Liver (tissue), 9 donors: ENCODE results near the gene ANKRD9. TPM values are rescaled to one million over a fixed set of nuclear protein-coding genes. Genes with fewer than 3 reads are reported as not detected.

Experiments used
- DNase-seq: peaks from one replicate; pipeline ENCODE4 v3.0.0-alpha.2; 2017; ENCODE audit warnings: low spot score
- H3K27ac ChIP-seq, 2 donors: one replicate each; pipeline ENCODE4 v1.7.0; 2013; ENCODE audit warnings: inconsistent platforms in 2 of 2, low read length in 2 of 2, control low read depth in 1 of 2, low read depth in 1 of 2, mild to moderate bottlenecking in 1 of 2
- H3K27me3 ChIP-seq, 4 donors: one replicate each; pipeline versions ENCODE4 v1.6.1 to v1.7.0; 2013; ENCODE audit warnings: low read length in 3 of 4, inconsistent platforms in 1 of 4, mild to moderate bottlenecking in 1 of 4, moderate library complexity in 1 of 4; ENCODE audit not compliant: control insufficient read depth in 4 of 4, insufficient read depth in 4 of 4
- H3K36me3 ChIP-seq, 4 donors: one replicate each; pipeline versions ENCODE4 v1.6.1 to v1.7.0; 2013; ENCODE audit warnings: low read length in 3 of 4, mild to moderate bottlenecking in 3 of 4, low read depth in 1 of 4, moderate library complexity in 1 of 4; ENCODE audit not compliant: control insufficient read depth in 4 of 4, insufficient read depth in 3 of 4
- H3K4me1 ChIP-seq, 4 donors: one replicate each; pipeline versions ENCODE4 v1.6.1 to v1.7.0; 2013; ENCODE audit warnings: low read length in 3 of 4, mild to moderate bottlenecking in 3 of 4, moderate library complexity in 1 of 4; ENCODE audit not compliant: control insufficient read depth in 4 of 4, insufficient read depth in 4 of 4
- H3K4me3 ChIP-seq, 3 donors: one replicate each; pipeline versions ENCODE4 v1.6.1 to v1.7.0; 2013; ENCODE audit warnings: low read length in 3 of 3, control low read depth in 1 of 3, low read depth in 1 of 3, mild to moderate bottlenecking in 1 of 3
- H3K9ac ChIP-seq, 2 donors: one replicate each; pipeline ENCODE4 v1.7.0; 2013; ENCODE audit warnings: low read length in 2 of 2, mild to moderate bottlenecking in 2 of 2, moderate library complexity in 2 of 2, control low read depth in 1 of 2, low read depth in 1 of 2
- H3K9me3 ChIP-seq, 4 donors: one replicate each; pipeline versions ENCODE4 v1.6.1 to v1.7.0; 2013; ENCODE audit warnings: low read length in 3 of 4; ENCODE audit not compliant: control insufficient read depth in 4 of 4
- EGR1 ChIP-seq, 2 donors: IDR thresholded peaks; 2 replicates each; pipeline ENCODE4 v1.6.1; 2016 to 2018; ENCODE audit warnings: antibody characterized with exemption in 2 of 2, low read depth in 2 of 2
- FOXA1 ChIP-seq: IDR thresholded peaks from 2 replicates; pipeline ENCODE4 v1.6.1; 2016; ENCODE audit warnings: antibody characterized with exemption
- FOXA2 ChIP-seq: IDR thresholded peaks from 2 replicates; pipeline ENCODE4 v1.6.1; 2016; ENCODE audit warnings: antibody characterized with exemption
- GABPA ChIP-seq, 2 donors: IDR thresholded peaks in 1 of 2; conservative IDR thresholded peaks in 1 of 2; 2 replicates each; pipeline ENCODE4 v1.6.1; 2016; ENCODE audit warnings: antibody characterized with exemption in 2 of 2, mild to moderate bottlenecking in 1 of 2, moderate library complexity in 1 of 2
- HNF4A ChIP-seq, 2 donors: conservative IDR thresholded peaks; 2 replicates each; pipeline ENCODE4 v1.6.1; 2016; ENCODE audit warnings: antibody characterized with exemption in 2 of 2, mild to moderate bottlenecking in 2 of 2
- HNF4G ChIP-seq: IDR thresholded peaks from 2 replicates; pipeline ENCODE4 v1.6.1; 2016; ENCODE audit warnings: antibody characterized with exemption
- JUND ChIP-seq, 2 donors: IDR thresholded peaks; 2 replicates each; pipeline ENCODE4 v1.6.1; 2016; ENCODE audit warnings: antibody characterized with exemption in 2 of 2
- NR2F2 ChIP-seq: IDR thresholded peaks from 2 replicates; pipeline ENCODE4 v1.6.1; 2016; ENCODE audit warnings: antibody characterized with exemption
- RAD21 ChIP-seq, 2 donors: IDR thresholded peaks; 2 replicates each; pipeline ENCODE4 v1.6.1; 2016; ENCODE audit warnings: antibody characterized with exemption in 2 of 2, mild to moderate bottlenecking in 2 of 2
- RXRA ChIP-seq, 2 donors: IDR thresholded peaks; 2 replicates each; pipeline ENCODE4 v1.6.1; 2017 to 2018; ENCODE audit warnings: antibody characterized with exemption in 2 of 2, mild to moderate bottlenecking in 1 of 2
- SP1 ChIP-seq: IDR thresholded peaks from 2 replicates; pipeline ENCODE4 v1.6.1; 2018; ENCODE audit warnings: antibody characterized with exemption, mild to moderate bottlenecking
- TAF1 ChIP-seq: conservative IDR thresholded peaks from 2 replicates; pipeline ENCODE4 v1.6.1; 2016; ENCODE audit warnings: antibody characterized with exemption, mild to moderate bottlenecking
- YY1 ChIP-seq: IDR thresholded peaks from 2 replicates; pipeline ENCODE4 v1.6.1; 2016; ENCODE audit warnings: antibody characterized with exemption, mild to moderate bottlenecking
- WGBS: extraction: QIAGEN DNeasy Blood & Tissue Kit; methylation state at CpG from one replicate; pipeline ENCODE4 v1.1.7; 2013; 5-methylcytosine and 5-hydroxymethylcytosine counted together
- polyA plus RNA-seq, 2 donors: library from polyadenylated mRNA; stranded (reverse) in 1 of 2; unstranded in 1 of 2; fragments of 200-250 nt in 1 of 2; fragments of >200 nt in 1 of 2; fragmentation: Nextera tagmentation in 1 of 2; extraction: Ambion mirVana in 1 of 2; gene quantifications; one replicate each; pipeline versions ENCODE4 v1.2.1 to v1.2.3, GENCODE V29; 2013 to 2015
- total RNA-seq, 2 donors: library from RNA; depleted of rRNA; stranded (reverse); fragments of >200 nt; gene quantifications; one replicate each; pipeline ENCODE4 v1.2.3, GENCODE V29; 2014
- TF ChIP-seq, protein P1 (sequence below): IDR thresholded peaks from 2 replicates; pipeline ENCODE4 v1.6.1; 2016; ENCODE audit warnings: antibody characterized with exemption, mild to moderate bottlenecking
- TF ChIP-seq, protein P2 (sequence below): IDR thresholded peaks from 2 replicates; pipeline ENCODE4 v1.6.1; 2016; ENCODE audit warnings: antibody characterized with exemption
- TF ChIP-seq, protein P3 (sequence below): IDR thresholded peaks from 2 replicates; pipeline ENCODE4 v1.6.1; 2016; ENCODE audit warnings: antibody characterized with exemption
- TF ChIP-seq, protein P4 (sequence below): fragments of 150-350 bp; IDR thresholded peaks from 2 replicates; pipeline ENCODE4 v1.5.1; 2017; ENCODE audit warnings: improper control_type of control experiment, low read depth, low read length; ENCODE audit not compliant: missing input control
- TF ChIP-seq, protein P5 (sequence below): IDR thresholded peaks from 2 replicates; pipeline ENCODE4 v1.6.1; 2016; ENCODE audit warnings: antibody characterized with exemption
- donor health status: healthy.
- donor health status: healthy.
- donor health status: healthy.
- donor health status: healthy.
- donor health status: healthy.

Gene ANKRD9
- total and polyA plus RNA-seq, 4 donors, result 1.5 to 67.5 (median 7.5) TPM

DNA sequence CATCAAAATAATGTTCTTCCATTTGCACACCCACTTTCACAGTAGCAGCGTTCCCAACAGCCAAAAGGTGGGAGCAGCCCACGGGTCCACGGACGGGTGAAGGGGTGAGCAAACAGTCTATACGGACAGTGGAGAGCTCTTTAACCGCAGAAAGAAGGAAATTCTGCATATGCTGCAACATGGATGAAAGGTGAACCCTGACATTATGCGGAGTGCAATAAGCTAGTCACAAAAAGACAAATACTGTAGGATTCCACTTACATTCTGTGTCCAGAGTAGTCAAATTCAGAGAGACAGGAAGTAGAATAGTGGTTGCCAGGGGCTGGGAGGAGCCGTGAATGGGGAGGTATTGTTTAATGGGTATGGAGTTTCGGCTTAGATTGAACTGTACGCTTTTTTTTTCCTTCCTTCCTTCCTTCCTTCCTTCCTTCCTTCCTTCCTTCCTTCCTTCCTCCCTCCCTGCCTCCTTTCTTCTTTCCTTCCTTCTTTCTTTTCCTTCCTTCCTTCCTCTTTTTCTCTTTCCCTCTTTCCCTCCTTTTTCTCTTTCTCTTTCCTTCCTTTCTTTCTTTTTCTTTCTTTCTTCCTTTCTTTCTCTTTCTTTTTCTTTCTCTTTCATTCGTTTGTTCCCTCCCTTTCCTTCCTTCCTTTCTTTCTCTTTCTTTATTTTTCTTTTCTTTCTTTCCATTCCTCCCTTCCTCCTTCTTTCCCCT is 15.8 kb upstream of the ANKRD9 start:
- peak overlapping the region; percentile 11 to 82 (median 53) for H3K4me3 ChIP-seq
- no peak for TF ChIP-seq FOXA2
- peak in 1 of 2 donors; percentile 29 for TF ChIP-seq GABPA (IDR thresholded peaks at IDR 0.05 in 1 of 2, conservative IDR thresholded peaks at IDR 0.05 in 1 of 2)
- 6% methylated on average over 11 of the region's 11 CpGs for WGBS
- no peak for DNase-seq
- peak overlapping the region in 1 of 2 donors; percentile 26 for H3K9ac ChIP-seq
- no peaks in the 10 kb centered on the region for H3K9me3 ChIP-seq
- H3K4me1 ChIP-seq, result peaks cover 3 to 12% (median 9%) of the 10 kb centered on the region in 4 donors
- no peaks in the 10 kb centered on the region for H3K27me3 ChIP-seq
- H3K36me3 ChIP-seq, result no peaks in the 10 kb centered on the region
- H3K27ac ChIP-seq, result peak overlapping the region; percentile 35 to 45

DNA sequence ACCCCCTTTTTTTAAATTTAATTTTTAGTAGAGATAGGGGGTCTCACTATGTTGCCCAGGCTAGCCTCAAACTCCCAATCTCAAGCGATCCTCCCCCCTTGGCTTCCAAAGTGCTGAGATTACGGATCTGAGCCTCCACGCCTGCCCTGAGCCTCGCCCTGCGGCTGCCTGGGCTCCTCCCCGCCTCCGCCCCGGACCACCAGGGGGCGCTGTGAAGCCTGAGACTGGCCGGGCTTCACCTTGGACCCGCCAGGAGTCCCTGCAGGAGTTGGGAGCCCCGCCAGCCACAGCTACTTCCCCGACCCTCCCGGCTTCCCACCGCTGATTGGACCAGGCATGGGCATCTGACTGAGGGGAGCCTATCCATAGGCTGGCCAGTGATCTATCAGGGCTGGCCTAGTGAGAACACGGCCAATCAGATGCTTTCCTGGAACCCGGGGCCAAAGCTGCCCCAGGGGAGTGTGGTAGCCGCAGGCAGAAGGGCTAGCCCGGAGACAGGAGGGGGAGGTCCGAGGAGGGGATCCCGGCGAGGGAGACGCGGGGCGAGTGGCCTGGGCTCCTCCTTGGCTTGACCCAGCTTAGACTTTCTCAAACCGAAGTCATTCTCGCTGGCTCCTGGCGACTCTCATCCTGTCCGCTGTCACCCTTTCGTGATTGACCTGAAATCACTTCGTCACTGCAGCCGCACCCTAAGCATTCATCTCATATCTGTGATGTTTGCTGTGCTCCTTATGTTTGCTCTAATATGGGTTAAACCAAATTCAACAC is 15.1 kb upstream of the ANKRD9 start:
- no peaks in the 10 kb centered on the region for H3K36me3 ChIP-seq
- no peaks in the 10 kb centered on the region for H3K9me3 ChIP-seq
- under 1% methylated on average over 32 of the region's 32 CpGs for WGBS
- H3K9ac ChIP-seq, result peak overlapping the region in 1 of 2 donors; percentile 26
- TF ChIP-seq TAF1, result peak; percentile 73
- peak; percentile 69 to 81 for TF ChIP-seq HNF4A (conservative IDR thresholded peaks at IDR 0.05)
- TF ChIP-seq FOXA1, result peak; percentile 9
- TF ChIP-seq, protein P1, sequence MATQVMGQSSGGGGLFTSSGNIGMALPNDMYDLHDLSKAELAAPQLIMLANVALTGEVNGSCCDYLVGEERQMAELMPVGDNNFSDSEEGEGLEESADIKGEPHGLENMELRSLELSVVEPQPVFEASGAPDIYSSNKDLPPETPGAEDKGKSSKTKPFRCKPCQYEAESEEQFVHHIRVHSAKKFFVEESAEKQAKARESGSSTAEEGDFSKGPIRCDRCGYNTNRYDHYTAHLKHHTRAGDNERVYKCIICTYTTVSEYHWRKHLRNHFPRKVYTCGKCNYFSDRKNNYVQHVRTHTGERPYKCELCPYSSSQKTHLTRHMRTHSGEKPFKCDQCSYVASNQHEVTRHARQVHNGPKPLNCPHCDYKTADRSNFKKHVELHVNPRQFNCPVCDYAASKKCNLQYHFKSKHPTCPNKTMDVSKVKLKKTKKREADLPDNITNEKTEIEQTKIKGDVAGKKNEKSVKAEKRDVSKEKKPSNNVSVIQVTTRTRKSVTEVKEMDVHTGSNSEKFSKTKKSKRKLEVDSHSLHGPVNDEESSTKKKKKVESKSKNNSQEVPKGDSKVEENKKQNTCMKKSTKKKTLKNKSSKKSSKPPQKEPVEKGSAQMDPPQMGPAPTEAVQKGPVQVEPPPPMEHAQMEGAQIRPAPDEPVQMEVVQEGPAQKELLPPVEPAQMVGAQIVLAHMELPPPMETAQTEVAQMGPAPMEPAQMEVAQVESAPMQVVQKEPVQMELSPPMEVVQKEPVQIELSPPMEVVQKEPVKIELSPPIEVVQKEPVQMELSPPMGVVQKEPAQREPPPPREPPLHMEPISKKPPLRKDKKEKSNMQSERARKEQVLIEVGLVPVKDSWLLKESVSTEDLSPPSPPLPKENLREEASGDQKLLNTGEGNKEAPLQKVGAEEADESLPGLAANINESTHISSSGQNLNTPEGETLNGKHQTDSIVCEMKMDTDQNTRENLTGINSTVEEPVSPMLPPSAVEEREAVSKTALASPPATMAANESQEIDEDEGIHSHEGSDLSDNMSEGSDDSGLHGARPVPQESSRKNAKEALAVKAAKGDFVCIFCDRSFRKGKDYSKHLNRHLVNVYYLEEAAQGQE, result peak; percentile 68
- TF ChIP-seq GABPA (IDR thresholded peaks at IDR 0.05 in 1 of 2, conservative IDR thresholded peaks at IDR 0.05 in 1 of 2), result no peak
- TF ChIP-seq JUND (IDR thresholded peaks at IDR 0.05), result no peak
- TF ChIP-seq RAD21 (IDR thresholded peaks at IDR 0.05), result peak; percentile 86 to 94
- TF ChIP-seq SP1, result peak; percentile 90
- TF ChIP-seq, protein P2, sequence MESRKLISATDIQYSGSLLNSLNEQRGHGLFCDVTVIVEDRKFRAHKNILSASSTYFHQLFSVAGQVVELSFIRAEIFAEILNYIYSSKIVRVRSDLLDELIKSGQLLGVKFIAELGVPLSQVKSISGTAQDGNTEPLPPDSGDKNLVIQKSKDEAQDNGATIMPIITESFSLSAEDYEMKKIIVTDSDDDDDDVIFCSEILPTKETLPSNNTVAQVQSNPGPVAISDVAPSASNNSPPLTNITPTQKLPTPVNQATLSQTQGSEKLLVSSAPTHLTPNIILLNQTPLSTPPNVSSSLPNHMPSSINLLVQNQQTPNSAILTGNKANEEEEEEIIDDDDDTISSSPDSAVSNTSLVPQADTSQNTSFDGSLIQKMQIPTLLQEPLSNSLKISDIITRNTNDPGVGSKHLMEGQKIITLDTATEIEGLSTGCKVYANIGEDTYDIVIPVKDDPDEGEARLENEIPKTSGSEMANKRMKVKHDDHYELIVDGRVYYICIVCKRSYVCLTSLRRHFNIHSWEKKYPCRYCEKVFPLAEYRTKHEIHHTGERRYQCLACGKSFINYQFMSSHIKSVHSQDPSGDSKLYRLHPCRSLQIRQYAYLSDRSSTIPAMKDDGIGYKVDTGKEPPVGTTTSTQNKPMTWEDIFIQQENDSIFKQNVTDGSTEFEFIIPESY, result no peak
- TF ChIP-seq NR2F2, result peak; percentile 20
- TF ChIP-seq, protein P3, sequence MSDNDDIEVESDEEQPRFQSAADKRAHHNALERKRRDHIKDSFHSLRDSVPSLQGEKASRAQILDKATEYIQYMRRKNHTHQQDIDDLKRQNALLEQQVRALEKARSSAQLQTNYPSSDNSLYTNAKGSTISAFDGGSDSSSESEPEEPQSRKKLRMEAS, result no peak
- no peak for TF ChIP-seq EGR1 (IDR thresholded peaks at IDR 0.05; ENCODE audit: low read depth in 2 of 2)
- TF ChIP-seq YY1, result peak; percentile 73
- no peak for TF ChIP-seq FOXA2
- TF ChIP-seq, protein P4, sequence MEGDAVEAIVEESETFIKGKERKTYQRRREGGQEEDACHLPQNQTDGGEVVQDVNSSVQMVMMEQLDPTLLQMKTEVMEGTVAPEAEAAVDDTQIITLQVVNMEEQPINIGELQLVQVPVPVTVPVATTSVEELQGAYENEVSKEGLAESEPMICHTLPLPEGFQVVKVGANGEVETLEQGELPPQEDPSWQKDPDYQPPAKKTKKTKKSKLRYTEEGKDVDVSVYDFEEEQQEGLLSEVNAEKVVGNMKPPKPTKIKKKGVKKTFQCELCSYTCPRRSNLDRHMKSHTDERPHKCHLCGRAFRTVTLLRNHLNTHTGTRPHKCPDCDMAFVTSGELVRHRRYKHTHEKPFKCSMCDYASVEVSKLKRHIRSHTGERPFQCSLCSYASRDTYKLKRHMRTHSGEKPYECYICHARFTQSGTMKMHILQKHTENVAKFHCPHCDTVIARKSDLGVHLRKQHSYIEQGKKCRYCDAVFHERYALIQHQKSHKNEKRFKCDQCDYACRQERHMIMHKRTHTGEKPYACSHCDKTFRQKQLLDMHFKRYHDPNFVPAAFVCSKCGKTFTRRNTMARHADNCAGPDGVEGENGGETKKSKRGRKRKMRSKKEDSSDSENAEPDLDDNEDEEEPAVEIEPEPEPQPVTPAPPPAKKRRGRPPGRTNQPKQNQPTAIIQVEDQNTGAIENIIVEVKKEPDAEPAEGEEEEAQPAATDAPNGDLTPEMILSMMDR, result peak; percentile 96
- TF ChIP-seq HNF4G, result peak; percentile 58
- TF ChIP-seq RXRA (IDR thresholded peaks at IDR 0.05), result peak; percentile 50 to 56
- TF ChIP-seq, protein P5, sequence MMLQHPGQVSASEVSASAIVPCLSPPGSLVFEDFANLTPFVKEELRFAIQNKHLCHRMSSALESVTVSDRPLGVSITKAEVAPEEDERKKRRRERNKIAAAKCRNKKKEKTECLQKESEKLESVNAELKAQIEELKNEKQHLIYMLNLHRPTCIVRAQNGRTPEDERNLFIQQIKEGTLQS, result no peak
- peaks cover 3 to 12% (median 9%) of the 10 kb centered on the region in 4 donors for H3K4me1 ChIP-seq
- no peaks in the 10 kb centered on the region for H3K27me3 ChIP-seq
- peak; percentile 98 for DNase-seq
- H3K27ac ChIP-seq, result peak overlapping the region; percentile 35 to 45
- peak overlapping the region; percentile 15 to 82 (median 53) for H3K4me3 ChIP-seq
